Tibial nerve (tissue), 4 donors: ENCODE data around the gene SMARCAD1. TPM values are rescaled to one million over a fixed set of nuclear protein-coding genes. Genes with fewer than 3 reads are reported as not detected.

Source experiments
- DNase-seq, 2 donors: peaks; one replicate each; pipeline ENCODE4 v3.0.0-alpha.2; 2019; ENCODE audit warnings: low spot score in 2 of 2
- H3K27ac ChIP-seq, 4 donors: fragments of 200-600 bp; sonication (generic) in 3 of 4; one replicate each; pipeline ENCODE4 v1.5.1; 2017 to 2019; ENCODE audit warnings: mild to moderate bottlenecking in 1 of 4
- H3K27me3 ChIP-seq, 2 donors: fragments of 200-600 bp; sonication (generic) in 1 of 2; one replicate each; pipeline versions ENCODE4 v1.5.1 to v1.6.0; 2017 to 2019
- H3K36me3 ChIP-seq, 3 donors: fragments of 200-600 bp; sonication (generic); one replicate each; pipeline ENCODE4 v1.5.1; 2018 to 2019
- H3K4me1 ChIP-seq, 4 donors: fragments of 200-600 bp; sonication (generic) in 3 of 4; one replicate each; pipeline ENCODE4 v1.5.1; 2017 to 2019
- H3K4me3 ChIP-seq, 4 donors: fragments of 200-600 bp; sonication (generic) in 3 of 4; one replicate each; pipeline ENCODE4 v1.5.1; 2017 to 2019; ENCODE audit warnings: mild to moderate bottlenecking in 1 of 4, moderate library complexity in 1 of 4
- H3K9me3 ChIP-seq, 4 donors: fragments of 200-600 bp; sonication (generic) in 3 of 4; one replicate each; pipeline ENCODE4 v1.5.1; 2017 to 2019
- CTCF ChIP-seq, 5 experiments: fragments of 200-600 bp in 3 of 5; fragments of 450-650 bp in 2 of 5; sonication (generic) in 3 of 5; IDR thresholded peaks; one replicate each; pipeline ENCODE4 v1.5.1; 2016 to 2019; ENCODE audit warnings: antibody characterized with exemption in 5 of 5, mild to moderate bottlenecking in 3 of 5, moderate library complexity in 2 of 5
- EP300 ChIP-seq, 2 donors: sonication (generic); formaldehyde crosslinking; IDR thresholded peaks; one replicate each; pipeline ENCODE4 v1.6.1; 2017; ENCODE audit warnings: antibody characterized with exemption in 2 of 2, mild to moderate bottlenecking in 1 of 2
- POLR2A ChIP-seq, 2 donors: fragments of 450-650 bp; IDR thresholded peaks; one replicate each; pipeline ENCODE4 v1.6.1; 2017; ENCODE audit warnings: antibody characterized with exemption in 2 of 2, mild to moderate bottlenecking in 2 of 2, moderate library complexity in 2 of 2
- WGBS, 2 donors: methylation state at CpG; one replicate each; pipeline ENCODE4 v1.1.5; 2018; 5-methylcytosine and 5-hydroxymethylcytosine counted together
- total RNA-seq, 4 donors: library from RNA; depleted of rRNA; stranded (reverse); fragments of >200 nt; gene quantifications; one replicate each; pipeline ENCODE4 v1.1.0, GENCODE V29; 2016

SMARCAD1 gene
- total RNA-seq, 4 donors from 2014 or later: 22.3 to 25.7 (median 23.6) TPM

- no peaks in the 10 kb centered on the region for H3K4me1 ChIP-seq
These were observed 59.4 kb downstream of the SMARCAD1 start for GRCh38 chr4:94267037-94267436.

GRCh38 chr4:94271248-94271647 is 63.6 kb downstream of the SMARCAD1 start:
- no peak overlapping the region for H3K4me3 ChIP-seq
- H3K4me1 ChIP-seq: no peaks in the 10 kb centered on the region
- 67 to 94% methylated on average over 2 of the region's 2 CpGs for WGBS, 2 donors
- H3K27me3 ChIP-seq: no peaks in the 10 kb centered on the region
- H3K36me3 ChIP-seq: peaks cover 0 to 54% (median 0%) of the 10 kb centered on the region in 3 donors
- no peak for DNase-seq
- H3K9me3 ChIP-seq: no peaks in the 10 kb centered on the region
- no peak overlapping the region for H3K27ac ChIP-seq
- TF ChIP-seq POLR2A (IDR thresholded peaks at IDR 0.05) (no peak), EP300 (IDR thresholded peaks at IDR 0.05) (no peak), CTCF (IDR thresholded peaks at IDR 0.05) (no peak)

More at GRCh38 chr4:94267037-94267436, 59.4 kb downstream of the SMARCAD1 start:
- DNase-seq: no peak
- Histone ChIP-seq H3K9me3 (no peaks in the 10 kb centered on the region), H3K27ac (no peak overlapping the region), H3K27me3 (no peaks in the 10 kb centered on the region), H3K36me3 (peaks cover 0 to 13% (median 0%) of the 10 kb centered on the region in 3 donors), H3K4me3 (no peak overlapping the region)
- TF ChIP-seq EP300 (IDR thresholded peaks at IDR 0.05) (no peak), CTCF (IDR thresholded peaks at IDR 0.05) (no peak), POLR2A (IDR thresholded peaks at IDR 0.05) (no peak)
- WGBS, 2 donors: 94 to 98% methylated on average over 4 of the region's 4 CpGs

DNA sequence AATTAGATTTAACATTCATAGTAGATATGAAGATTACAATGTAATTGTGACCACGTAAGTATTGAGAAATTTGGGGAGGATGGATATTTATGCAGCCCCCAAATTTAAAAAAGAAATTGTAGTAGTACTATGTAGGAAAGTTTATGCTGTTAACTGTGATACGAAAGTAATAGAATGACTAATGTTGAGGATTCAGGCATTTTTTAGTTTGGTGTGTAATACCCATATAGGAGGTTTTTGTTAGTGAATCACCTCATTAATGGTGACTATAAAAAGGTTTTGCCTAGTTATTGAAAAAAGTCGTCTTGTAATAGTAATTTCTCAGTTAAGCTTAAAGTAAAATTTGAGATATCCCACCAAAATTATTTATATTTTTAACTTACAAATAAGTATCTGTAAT is 67.2 kb downstream of the SMARCAD1 start:
- H3K4me1 ChIP-seq: no peaks in the 10 kb centered on the region
- TF ChIP-seq EP300 (IDR thresholded peaks at IDR 0.05): no peak
- no peak for TF ChIP-seq POLR2A (IDR thresholded peaks at IDR 0.05)
- no peak for TF ChIP-seq CTCF (IDR thresholded peaks at IDR 0.05)
- WGBS, 2 donors: 94 to 96% methylated on average over 3 of the region's 3 CpGs
- DNase-seq: no peak
- H3K4me3 ChIP-seq: no peak overlapping the region
- H3K27ac ChIP-seq: no peak overlapping the region
- H3K36me3 ChIP-seq: peaks cover 0 to 86% (median 0%) of the 10 kb centered on the region in 3 donors
- no peaks in the 10 kb centered on the region for H3K9me3 ChIP-seq
- H3K27me3 ChIP-seq: no peaks in the 10 kb centered on the region

- no peaks in the 10 kb centered on the region for H3K4me1 ChIP-seq
- WGBS, 2 donors: 97 to 98% methylated on average over 7 of the region's 7 CpGs
- TF ChIP-seq POLR2A (IDR thresholded peaks at IDR 0.05): no peak
- TF ChIP-seq EP300 (IDR thresholded peaks at IDR 0.05): no peak
- TF ChIP-seq CTCF (IDR thresholded peaks at IDR 0.05): no peak
- peaks cover 0 to 96% (median 4%) of the 10 kb centered on the region in 3 donors for H3K36me3 ChIP-seq
- no peaks in the 10 kb centered on the region for H3K9me3 ChIP-seq
- no peak for DNase-seq
- H3K27me3 ChIP-seq: no peaks in the 10 kb centered on the region
- H3K27ac ChIP-seq: no peak overlapping the region
- no peak overlapping the region for H3K4me3 ChIP-seq
These were observed 68.5 kb downstream of the SMARCAD1 start for GRCh38 chr4:94276204-94276603.

DNA sequence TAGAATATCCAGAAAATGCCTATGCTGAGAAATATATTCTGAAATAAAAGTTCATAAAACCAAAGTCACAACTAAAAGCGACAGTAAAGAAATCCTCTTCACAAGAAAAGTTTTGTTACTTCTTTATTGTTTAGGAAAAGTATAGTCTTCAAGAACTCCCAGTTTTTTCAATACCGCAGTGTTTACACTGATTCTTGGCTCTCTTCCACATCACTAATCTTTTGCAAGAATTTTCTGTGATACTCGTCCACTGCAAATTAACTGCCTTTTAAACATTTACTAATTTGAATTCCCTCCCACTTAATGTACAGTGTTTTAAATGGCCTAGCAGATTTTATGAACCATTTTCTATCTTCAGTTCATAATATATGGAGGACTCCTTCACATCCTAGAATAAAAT is 69.9 kb downstream of the SMARCAD1 start:
- H3K9me3 ChIP-seq: no peaks in the 10 kb centered on the region
- WGBS, 2 donors: 72 to 76% methylated on average over 3 of the region's 3 CpGs
- TF ChIP-seq POLR2A (IDR thresholded peaks at IDR 0.05): no peak
- TF ChIP-seq EP300 (IDR thresholded peaks at IDR 0.05): no peak
- TF ChIP-seq CTCF (IDR thresholded peaks at IDR 0.05): no peak
- no peak overlapping the region for H3K4me3 ChIP-seq
- peaks cover 0 to 98% (median 4%) of the 10 kb centered on the region in 3 donors for H3K36me3 ChIP-seq
- no peaks in the 10 kb centered on the region for H3K27me3 ChIP-seq
- H3K4me1 ChIP-seq: no peaks in the 10 kb centered on the region
- no peak for DNase-seq
- H3K27ac ChIP-seq: no peak overlapping the region
